Skeletal muscle tissue (tissue), 4 donors: ENCODE results near the gene PLIN1. TPM values are rescaled to one million over a fixed set of nuclear protein-coding genes. Genes with fewer than 3 reads are reported as not detected.

Source experiments
- H3K27ac ChIP-seq: one replicate; pipeline ENCODE4 v1.7.0; 2013; ENCODE audit warnings: mild to moderate bottlenecking, low read depth, low read length, inconsistent platforms
- H3K27me3 ChIP-seq, 3 donors: one replicate each; pipeline ENCODE4 v1.7.0; 2013; ENCODE audit warnings: low read length in 3 of 3; ENCODE audit not compliant: control insufficient read depth in 3 of 3, insufficient read depth in 3 of 3
- H3K36me3 ChIP-seq, 3 donors: one replicate each; pipeline ENCODE4 v1.7.0; 2013; ENCODE audit warnings: low read length in 3 of 3; ENCODE audit not compliant: control insufficient read depth in 3 of 3, insufficient read depth in 3 of 3
- H3K4me1 ChIP-seq, 3 donors: one replicate each; pipeline ENCODE4 v1.7.0; 2013; ENCODE audit warnings: low read length in 3 of 3, mild to moderate bottlenecking in 3 of 3; ENCODE audit not compliant: control insufficient read depth in 3 of 3, insufficient read depth in 3 of 3
- H3K4me3 ChIP-seq, 3 donors: one replicate each; pipeline ENCODE4 v1.7.0; 2013; ENCODE audit warnings: low read length in 3 of 3
- H3K9ac ChIP-seq, 3 donors: one replicate each; pipeline ENCODE4 v1.7.0; 2013; ENCODE audit warnings: low read length in 3 of 3, mild to moderate bottlenecking in 3 of 3, moderate library complexity in 2 of 3, low read depth in 1 of 3
- H3K9me3 ChIP-seq, 3 donors: one replicate each; pipeline ENCODE4 v1.7.0; 2013; ENCODE audit warnings: low read length in 3 of 3; ENCODE audit not compliant: control insufficient read depth in 3 of 3
- total RNA-seq: library from RNA; depleted of rRNA; stranded (reverse); fragments of >200 nt; gene quantifications from one replicate; pipeline ENCODE4 v1.2.3, GENCODE V29; 2014
- donor health status: Osteomylitis.

The PLIN1 gene
- total RNA-seq, 1 donor from 2014 or later, result 39.7 TPM

DNA sequence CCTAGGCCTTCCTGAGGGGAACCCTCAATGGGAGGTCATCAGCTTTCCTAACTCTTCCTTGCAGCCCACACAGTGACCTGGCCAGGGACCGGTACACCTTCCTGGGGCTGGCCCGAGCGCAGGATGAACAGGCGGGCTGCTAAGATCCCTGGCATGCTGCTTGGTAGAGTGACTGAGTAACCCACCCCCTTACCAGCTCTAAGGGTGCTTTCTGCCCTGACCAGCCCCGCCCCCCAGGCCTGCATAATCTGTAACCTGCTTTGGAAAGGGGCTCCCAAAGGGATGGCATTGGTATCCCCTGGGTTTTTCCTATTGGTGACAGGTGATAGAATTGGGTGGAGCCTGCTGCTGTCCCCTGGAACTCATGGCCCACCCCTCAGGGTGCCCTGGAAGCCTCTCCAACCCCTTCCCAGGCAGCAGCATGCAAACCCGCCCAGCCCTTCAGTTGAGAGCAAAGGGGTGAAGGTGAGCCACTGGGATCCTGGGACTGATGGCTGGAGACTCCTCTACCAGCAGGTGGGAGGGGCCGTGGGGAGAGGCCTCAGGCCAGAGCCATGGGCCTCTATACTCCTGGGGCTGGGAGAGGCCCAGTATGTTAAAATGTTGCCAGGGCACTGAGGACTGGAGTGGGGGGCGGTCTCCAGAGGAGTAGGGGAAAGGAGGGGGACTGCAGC lies 12.8 kb downstream of the PLIN1 start:
- Histone ChIP-seq H3K9me3 (no peaks in the 10 kb centered on the region), H3K9ac (peak overlapping the region; percentile 65 to 76 (median 65)), H3K27ac (peak overlapping the region; percentile 79), H3K4me3 (peak overlapping the region in 1 of 3 donors; percentile 63), H3K27me3 (no peaks in the 10 kb centered on the region), H3K4me1 (peaks cover 17 to 21% (median 19%) of the 10 kb centered on the region in 3 donors), H3K36me3 (no peaks in the 10 kb centered on the region)

DNA sequence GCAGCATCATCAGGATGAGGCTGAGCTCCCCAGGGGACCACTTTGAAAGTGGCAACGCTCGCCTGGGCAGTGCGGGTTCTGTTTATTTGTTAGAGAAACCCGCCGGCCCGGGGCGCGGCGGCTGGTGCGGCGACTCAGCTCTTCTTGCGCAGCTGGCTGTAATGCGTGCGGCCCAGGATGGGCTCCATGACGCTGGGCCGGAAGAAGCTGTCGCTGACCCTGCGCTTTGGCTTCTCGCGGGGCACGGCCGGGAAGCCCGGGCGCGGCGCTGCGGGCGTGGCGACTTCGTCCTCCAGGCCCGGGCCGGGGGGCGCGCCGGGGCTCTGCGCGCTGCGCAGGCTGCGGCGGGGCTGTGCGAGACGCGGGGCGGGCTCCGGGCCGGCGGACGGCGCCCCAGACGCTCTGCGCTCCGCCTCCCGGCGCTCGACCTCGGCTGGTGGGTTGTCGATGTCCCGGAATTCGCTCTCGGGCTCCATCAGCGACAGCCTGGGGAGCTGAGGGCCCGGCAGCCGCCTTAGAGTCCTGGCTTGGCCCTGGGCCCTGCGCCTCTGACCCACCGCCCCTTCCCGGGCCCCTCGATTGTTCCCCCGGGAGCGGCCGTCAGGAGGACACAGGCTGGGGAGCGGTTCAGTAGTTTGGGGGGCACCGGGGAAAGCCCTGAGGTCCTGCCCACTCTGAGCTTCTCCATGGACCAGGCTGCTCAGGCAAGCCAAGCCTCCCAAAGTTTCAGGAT lies 13.6 kb downstream of the PLIN1 start:
- H3K27ac ChIP-seq, result peak overlapping the region; percentile 79
- H3K9me3 ChIP-seq, result no peaks in the 10 kb centered on the region
- no peaks in the 10 kb centered on the region for H3K36me3 ChIP-seq
- no peaks in the 10 kb centered on the region for H3K27me3 ChIP-seq
- H3K9ac ChIP-seq, result peak overlapping the region; percentile 65 to 76 (median 70)
- peaks cover 17 to 21% (median 19%) of the 10 kb centered on the region in 3 donors for H3K4me1 ChIP-seq
- H3K4me3 ChIP-seq, result peak overlapping the region; percentile 48 to 63 (median 61)

GRCh38 chr15:89664441-89665350 lies 14.5 kb downstream of the PLIN1 start:
- Histone ChIP-seq H3K4me3 (peak overlapping the region; percentile 48 to 63 (median 61)), H3K9me3 (no peaks in the 10 kb centered on the region), H3K9ac (peak overlapping the region; percentile 65 to 76 (median 70)), H3K4me1 (peaks cover 17 to 21% (median 19%) of the 10 kb centered on the region in 3 donors), H3K36me3 (no peaks in the 10 kb centered on the region), H3K27me3 (no peaks in the 10 kb centered on the region), H3K27ac (peak overlapping the region; percentile 3)

DNA sequence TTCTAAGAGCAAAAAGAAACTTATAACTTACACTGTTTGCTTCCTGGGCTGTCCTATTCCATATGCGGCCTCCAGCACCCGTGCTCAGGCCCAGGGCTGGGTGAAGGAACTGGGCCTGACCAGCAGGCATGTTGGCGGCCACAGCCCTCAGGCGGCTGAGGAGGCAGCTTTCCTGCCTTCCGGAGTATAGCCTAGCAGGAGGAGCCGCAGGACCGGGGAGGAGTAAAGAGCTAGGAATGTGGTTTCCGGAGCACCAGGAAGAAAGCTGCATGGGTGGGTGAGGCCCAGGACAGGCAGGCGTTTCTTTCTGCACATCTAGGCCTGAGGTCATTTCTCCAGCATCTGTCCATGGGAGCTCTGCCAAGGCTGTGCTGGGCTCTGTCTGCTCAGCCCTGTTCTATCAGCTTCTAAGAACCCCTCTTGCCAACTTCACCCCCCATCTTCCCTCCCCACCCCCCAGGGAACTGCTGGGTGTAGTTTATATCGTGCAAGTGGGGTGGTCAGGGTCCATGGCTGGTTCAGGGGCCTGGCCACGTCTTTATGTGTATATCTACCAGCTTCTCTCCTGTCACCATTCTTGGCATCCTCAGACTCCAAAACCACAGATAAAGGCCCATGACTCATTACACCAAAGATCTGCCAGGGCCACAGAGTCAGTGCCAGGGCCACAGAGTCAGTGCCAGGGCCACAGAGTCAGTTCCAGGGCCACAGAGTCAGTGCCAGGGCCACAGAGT lies 16.1 kb downstream of the PLIN1 start:
- no peaks in the 10 kb centered on the region for H3K36me3 ChIP-seq
- no peaks in the 10 kb centered on the region for H3K27me3 ChIP-seq
- H3K4me1 ChIP-seq, result peaks cover 17 to 21% (median 19%) of the 10 kb centered on the region in 3 donors
- H3K9me3 ChIP-seq, result no peaks in the 10 kb centered on the region
- H3K27ac ChIP-seq, result peak overlapping the region; percentile 1
- H3K9ac ChIP-seq, result peak overlapping the region in 2 of 3 donors; percentile 46 to 59
- peak overlapping the region in 1 of 3 donors; percentile 46 for H3K4me3 ChIP-seq

DNA sequence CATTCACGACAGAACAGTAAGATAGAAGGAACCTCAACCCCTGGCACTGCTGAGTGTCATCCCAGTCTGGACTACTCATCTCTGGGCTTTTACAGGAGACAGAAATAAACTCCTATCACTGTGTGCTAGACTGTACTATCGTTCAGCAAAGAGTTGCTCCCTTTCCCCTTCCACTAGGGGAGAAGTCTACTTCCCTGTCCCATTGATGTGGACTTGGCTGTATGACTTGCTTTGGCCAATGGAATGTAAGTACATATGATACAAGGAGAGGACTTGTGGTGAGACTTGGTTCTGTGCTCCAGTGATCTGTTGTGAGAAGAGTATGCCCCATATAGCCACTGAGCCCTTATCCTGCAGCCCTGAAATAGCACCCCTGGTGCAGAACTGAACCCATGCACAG lies 18.6 kb downstream of the PLIN1 start:
- no peaks in the 10 kb centered on the region for H3K27me3 ChIP-seq
- peaks cover 14 to 21% (median 16%) of the 10 kb centered on the region in 3 donors for H3K4me1 ChIP-seq
- H3K36me3 ChIP-seq, result no peaks in the 10 kb centered on the region
- H3K9me3 ChIP-seq, result no peaks in the 10 kb centered on the region
- no peak overlapping the region for H3K9ac ChIP-seq
- H3K27ac ChIP-seq, result no peak overlapping the region
- no peak overlapping the region for H3K4me3 ChIP-seq

GRCh38 chr15:89659295-89659694 lies 19.9 kb downstream of the PLIN1 start:
- H3K27ac ChIP-seq, result no peak overlapping the region
- H3K27me3 ChIP-seq, result peaks cover 1 to 8% (median 5%) of the 10 kb centered on the region in 3 donors
- no peak overlapping the region for H3K4me3 ChIP-seq
- H3K36me3 ChIP-seq, result no peaks in the 10 kb centered on the region
- H3K4me1 ChIP-seq, result peaks cover 15 to 17% (median 15%) of the 10 kb centered on the region in 3 donors
- no peaks in the 10 kb centered on the region for H3K9me3 ChIP-seq
- H3K9ac ChIP-seq, result no peak overlapping the region

DNA sequence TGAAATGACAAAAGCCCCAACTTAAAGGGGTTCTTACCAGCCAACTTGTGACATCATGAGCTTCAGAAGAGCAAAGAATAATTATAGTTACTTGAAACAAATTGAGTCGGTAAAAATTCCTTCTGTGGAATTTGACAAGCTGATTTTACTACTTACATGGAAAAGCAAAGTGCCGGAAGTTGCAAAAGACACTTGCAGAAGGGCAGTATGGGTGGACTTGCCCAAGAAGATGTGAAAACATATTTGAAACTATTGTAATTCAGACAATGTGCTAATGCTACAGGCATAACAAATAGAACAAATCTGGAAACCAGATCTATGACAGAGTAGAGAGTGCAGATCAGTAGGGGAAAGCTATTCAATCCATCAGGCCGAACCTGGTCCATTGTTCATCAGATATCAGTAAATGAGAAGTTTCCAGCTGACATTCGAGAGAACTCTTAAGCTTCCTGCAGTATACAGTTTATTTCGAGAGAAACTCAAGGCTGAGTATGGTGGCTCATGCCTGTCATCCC lies 21.4 kb downstream of the PLIN1 start:
- Histone ChIP-seq H3K27ac (no peak overlapping the region), H3K4me3 (no peak overlapping the region), H3K36me3 (no peaks in the 10 kb centered on the region), H3K27me3 (peaks cover 2 to 17% (median 17%) of the 10 kb centered on the region in 3 donors), H3K4me1 (peaks cover 10 to 12% (median 11%) of the 10 kb centered on the region in 3 donors), H3K9ac (no peak overlapping the region), H3K9me3 (no peaks in the 10 kb centered on the region)

GRCh38 chr15:89656116-89656815 lies 22.9 kb downstream of the PLIN1 start:
- Histone ChIP-seq H3K4me1 (peaks cover 3 to 7% (median 6%) of the 10 kb centered on the region in 3 donors), H3K36me3 (no peaks in the 10 kb centered on the region), H3K9me3 (no peaks in the 10 kb centered on the region), H3K4me3 (no peak overlapping the region), H3K9ac (no peak overlapping the region), H3K27ac (no peak overlapping the region), H3K27me3 (peaks cover 2 to 25% (median 24%) of the 10 kb centered on the region in 3 donors)
